Fibroblast of villous mesenchyme (primary cell): Measurements from ENCODE around the gene PDRG1. TPM values are rescaled to one million over a fixed set of nuclear protein-coding genes. Genes with fewer than 3 reads are reported as not detected.
A peak's percentile ranks its signal among the peaks of the same experiment; 100 is the strongest.

Source experiments
- DNase-seq: peaks from one replicate; pipeline ENCODE4 v3.0.0-alpha.2; 2010; ENCODE audit warnings: low read depth
- H3K4me3 ChIP-seq: 2 replicates; pipeline ENCODE4 v1.5.1; 2011; ENCODE audit warnings: low read depth, mild to moderate bottlenecking, low read length
- total RNA-seq: library from RNA; depleted of rRNA; stranded (reverse); fragments of >200 nt; gene quantifications from 2 replicates; pipeline ENCODE4 v1.2.3, GENCODE V29; 2012
- TF ChIP-seq, protein P1 (sequence below): IDR thresholded peaks from 2 replicates; pipeline ENCODE4 v1.5.1; 2012; ENCODE audit warnings: low read depth, mild to moderate bottlenecking, low read length; ENCODE audit not compliant: insufficient read depth

PDRG1 gene
- total RNA-seq, 1 donor, result 3.5 TPM

DNA sequence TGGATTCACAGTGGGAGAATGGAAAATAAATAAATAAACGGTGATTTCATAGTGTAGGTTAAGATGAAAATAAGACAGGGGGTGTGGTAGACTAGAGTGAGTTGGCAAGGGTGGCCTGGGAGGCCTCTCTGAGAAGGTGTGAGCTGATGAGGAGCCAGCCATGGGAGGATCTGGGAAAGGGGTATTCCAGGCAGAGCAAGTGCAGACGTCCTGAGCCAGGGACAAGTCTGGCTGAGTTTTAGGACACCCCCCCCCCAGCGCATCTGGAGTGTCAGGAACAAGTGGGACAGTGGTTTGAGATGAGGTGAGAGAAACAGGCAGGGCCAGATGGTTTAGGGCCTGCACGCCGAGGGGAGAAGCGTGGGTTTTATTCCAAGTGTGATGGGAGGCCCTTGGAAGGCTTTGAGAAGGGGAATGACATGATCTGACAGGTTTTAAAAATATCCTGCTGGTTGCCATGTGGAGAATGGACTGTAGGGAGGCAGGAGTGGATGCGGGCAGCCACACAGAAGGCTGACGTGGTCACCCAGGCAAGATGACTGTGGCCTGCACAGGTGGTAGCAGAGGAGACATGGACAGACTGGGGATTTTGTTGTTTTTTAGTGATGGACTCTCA, 37.3 kb upstream of the PDRG1 start:
- TF ChIP-seq, protein P1, sequence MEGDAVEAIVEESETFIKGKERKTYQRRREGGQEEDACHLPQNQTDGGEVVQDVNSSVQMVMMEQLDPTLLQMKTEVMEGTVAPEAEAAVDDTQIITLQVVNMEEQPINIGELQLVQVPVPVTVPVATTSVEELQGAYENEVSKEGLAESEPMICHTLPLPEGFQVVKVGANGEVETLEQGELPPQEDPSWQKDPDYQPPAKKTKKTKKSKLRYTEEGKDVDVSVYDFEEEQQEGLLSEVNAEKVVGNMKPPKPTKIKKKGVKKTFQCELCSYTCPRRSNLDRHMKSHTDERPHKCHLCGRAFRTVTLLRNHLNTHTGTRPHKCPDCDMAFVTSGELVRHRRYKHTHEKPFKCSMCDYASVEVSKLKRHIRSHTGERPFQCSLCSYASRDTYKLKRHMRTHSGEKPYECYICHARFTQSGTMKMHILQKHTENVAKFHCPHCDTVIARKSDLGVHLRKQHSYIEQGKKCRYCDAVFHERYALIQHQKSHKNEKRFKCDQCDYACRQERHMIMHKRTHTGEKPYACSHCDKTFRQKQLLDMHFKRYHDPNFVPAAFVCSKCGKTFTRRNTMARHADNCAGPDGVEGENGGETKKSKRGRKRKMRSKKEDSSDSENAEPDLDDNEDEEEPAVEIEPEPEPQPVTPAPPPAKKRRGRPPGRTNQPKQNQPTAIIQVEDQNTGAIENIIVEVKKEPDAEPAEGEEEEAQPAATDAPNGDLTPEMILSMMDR, result no peak
- DNase-seq, result no peak
- H3K4me3 ChIP-seq, result no peak overlapping the region

DNA sequence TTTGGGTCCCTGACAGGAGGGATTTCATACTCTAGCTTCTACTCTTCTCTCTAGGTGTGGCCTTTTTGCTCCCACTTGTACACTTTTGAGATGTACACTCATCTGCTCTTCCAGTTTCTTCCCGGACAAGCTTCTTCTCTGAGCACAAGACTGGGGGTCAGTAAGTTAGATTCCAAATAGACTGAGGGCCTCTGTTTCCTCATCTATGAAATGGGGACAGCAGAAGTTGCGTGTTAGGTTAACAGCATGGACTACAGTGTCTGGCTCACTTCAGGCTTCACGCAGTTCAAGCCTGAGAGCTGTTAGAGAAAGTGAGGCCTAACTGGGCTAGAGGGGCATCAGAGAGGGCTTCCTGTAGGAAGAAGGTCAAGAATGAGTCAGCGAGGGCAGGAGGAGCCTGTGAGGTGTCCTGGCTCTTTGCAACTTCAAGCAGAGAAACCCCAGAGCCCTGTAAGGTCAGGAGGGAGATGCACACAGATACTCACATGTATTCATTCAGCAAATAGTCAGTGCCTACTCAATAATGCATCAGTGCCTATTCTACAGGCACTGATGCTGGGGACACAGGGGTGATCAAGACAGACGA, 36.7 kb upstream of the PDRG1 start:
- no peak overlapping the region for H3K4me3 ChIP-seq
- no peak for DNase-seq
- TF ChIP-seq, protein P1, result no peak

DNA sequence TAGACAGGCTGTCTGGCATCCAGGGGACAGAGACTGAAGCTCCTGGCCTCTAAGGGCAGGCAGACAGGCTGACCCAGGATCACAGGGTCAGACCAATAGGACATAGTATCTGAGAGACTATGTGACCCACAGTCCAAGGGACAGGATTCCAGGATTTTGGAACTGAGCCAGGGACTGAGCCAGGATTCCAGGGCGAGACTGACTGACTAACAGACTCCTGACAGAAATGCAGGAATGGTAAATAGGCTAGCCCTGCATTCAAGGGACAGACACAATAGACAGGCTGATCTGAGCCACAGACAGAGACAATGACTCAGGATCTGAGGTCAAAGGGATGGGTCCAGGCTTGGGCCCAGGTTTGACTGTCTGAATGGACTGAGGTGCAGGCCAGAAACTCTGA, 35.9 kb upstream of the PDRG1 start:
- TF ChIP-seq, protein P1, result no peak
- DNase-seq, result peak; percentile 11
- no peak overlapping the region for H3K4me3 ChIP-seq

DNA sequence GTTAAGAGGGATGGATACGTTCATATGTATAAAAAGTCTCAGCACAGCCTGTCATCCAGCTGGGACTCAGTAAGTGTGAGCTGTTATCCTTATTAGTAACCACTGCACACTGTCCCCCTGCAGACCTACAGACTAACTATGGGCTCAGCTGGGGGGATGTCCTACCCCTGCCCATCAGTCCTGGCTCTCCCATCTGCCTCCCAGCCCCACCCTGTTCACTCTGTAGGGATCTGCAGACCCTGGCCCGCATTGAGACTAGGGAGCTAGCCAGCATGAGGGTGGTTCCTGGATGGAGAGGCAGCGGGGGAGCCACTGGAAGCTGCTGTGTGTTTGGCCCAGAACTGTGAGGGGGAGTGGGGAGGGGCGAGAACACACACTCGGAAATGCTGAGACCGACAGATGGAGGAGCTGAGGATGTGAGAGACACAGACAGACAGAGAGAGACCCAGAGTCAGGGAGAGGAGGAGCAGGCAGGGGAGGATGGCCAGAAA, 33.2 kb upstream of the PDRG1 start:
- no peak overlapping the region for H3K4me3 ChIP-seq
- TF ChIP-seq, protein P1, result no peak
- DNase-seq, result no peak

DNA sequence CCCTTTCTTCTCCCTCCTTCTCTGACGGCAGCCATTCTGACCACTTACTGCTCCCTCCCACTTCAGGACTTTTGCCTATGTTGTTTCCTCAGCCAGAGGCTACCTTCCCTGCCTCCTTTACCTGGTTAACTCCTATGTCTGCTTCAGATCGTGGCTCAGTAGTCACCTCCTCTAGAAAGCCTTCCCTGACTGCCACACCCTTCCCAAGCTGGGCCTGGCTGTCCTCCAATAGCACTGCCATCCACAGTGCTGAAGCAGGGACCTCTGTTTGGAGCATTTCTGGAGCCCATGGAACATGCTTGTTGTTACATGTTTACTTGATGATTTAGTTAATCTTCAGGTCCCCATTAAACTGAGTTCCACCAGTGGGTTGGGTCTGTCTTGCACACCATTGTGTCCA, 29.9 kb upstream of the PDRG1 start:
- no peak for DNase-seq
- TF ChIP-seq, protein P1, result no peak
- H3K4me3 ChIP-seq, result no peak overlapping the region

DNA sequence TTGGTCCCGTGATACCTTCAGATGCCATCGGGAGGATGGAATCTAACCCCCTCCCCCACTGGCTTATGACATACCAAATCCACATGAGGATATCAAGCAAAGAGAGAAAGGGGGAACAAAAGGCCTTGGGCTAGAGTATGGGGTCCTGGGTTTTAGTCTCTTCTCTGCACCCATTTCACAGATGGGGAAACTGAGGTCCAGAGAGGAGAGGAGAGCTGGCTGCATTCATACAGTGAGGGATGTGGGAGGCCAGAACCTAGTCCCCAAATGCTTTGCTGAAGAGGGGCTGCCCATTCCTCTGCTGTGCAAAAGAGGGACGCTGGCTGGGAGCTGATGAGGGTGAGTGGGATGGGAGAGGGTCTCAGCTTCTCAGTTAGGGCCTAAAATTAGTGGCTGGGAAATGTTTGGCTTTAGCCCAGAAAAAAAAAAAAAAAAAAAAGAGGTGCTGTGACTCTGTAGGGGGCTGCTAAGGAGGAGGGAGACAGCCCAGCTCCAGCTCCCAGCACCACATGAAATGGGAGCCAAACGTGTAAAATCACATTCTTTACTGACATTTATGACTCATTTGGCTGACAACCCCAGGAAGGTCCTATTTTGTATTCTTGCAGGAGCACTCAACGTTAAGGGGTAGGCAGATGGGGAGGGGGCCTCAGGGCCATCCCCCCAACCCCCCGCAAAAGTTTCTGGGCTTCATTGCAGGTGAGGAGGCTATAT, 28.0 kb upstream of the PDRG1 start:
- no peak for DNase-seq
- no peak overlapping the region for H3K4me3 ChIP-seq
- TF ChIP-seq, protein P1, result no peak
